ENCODE measurements around the gene CCDC3.
A peak's percentile ranks its signal among the peaks of the same experiment; 100 is the strongest.
"Not testable (repeated sequence)": the region's sequence is repeated elsewhere in the genome, so short reads cannot be mapped to it uniquely, and the experiment has no call there.

The CCDC3 gene

GRCh38 chr10:12876266-12876665, 125.2 kb downstream of the CCDC3 start:
- DNase-seq, result no peak

GRCh38 chr10:12875100-12875499, 126.4 kb downstream of the CCDC3 start:
- no peak for DNase-seq

- no peak for DNase-seq
Observed at GRCh38 chr10:12874501-12874900, 127.0 kb downstream of the CCDC3 start.

GRCh38 chr10:12873172-12873571, 128.3 kb downstream of the CCDC3 start:
- no peak for DNase-seq

GRCh38 chr10:12872577-12872976, 128.9 kb downstream of the CCDC3 start:
- no peak for DNase-seq

- no peak for DNase-seq
Observed at GRCh38 chr10:12869427-12869826, 132.1 kb downstream of the CCDC3 start.

- no peak for DNase-seq
Observed at GRCh38 chr10:12868229-12868628, 133.3 kb downstream of the CCDC3 start.

GRCh38 chr10:12865515-12865914, 136.0 kb downstream of the CCDC3 start:
- DNase-seq, result not testable (repeated sequence)

GRCh38 chr10:12862459-12862858, 139.1 kb downstream of the CCDC3 start:
- DNase-seq, result no peak

GRCh38 chr10:12854988-12855387, 146.5 kb downstream of the CCDC3 start:
- DNase-seq, result no peak

GRCh38 chr10:12852687-12853086, 148.8 kb downstream of the CCDC3 start:
- DNase-seq, result peak; percentile 36

- no peak for DNase-seq
Observed at GRCh38 chr10:12849319-12850181, 152.0 kb downstream of the CCDC3 start.

- DNase-seq, result no peak
Observed at GRCh38 chr10:12848439-12849173, 152.9 kb downstream of the CCDC3 start.

- no peak for DNase-seq
Observed at GRCh38 chr10:12847361-12847975, 154.0 kb downstream of the CCDC3 start.

- DNase-seq, result no peak
Observed at GRCh38 chr10:12846718-12847117, 154.8 kb downstream of the CCDC3 start.
